Brain microvascular endothelial cell (primary cell): ENCODE data around the gene TRPV5.
A peak's percentile ranks its signal among the peaks of the same experiment; 100 is the strongest.

ENCODE experiments used
- DNase-seq: peaks from one replicate; pipeline ENCODE4 v3.0.0-alpha.2; 2020
- H3K27ac ChIP-seq: fragments of 250-450 bp; sonication (Bioruptor Pico); 2 replicates; pipeline ENCODE4 v1.5.1; 2020; ENCODE audit warnings: mild to moderate bottlenecking, moderate library complexity
- H3K27me3 ChIP-seq: fragments of 250-450 bp; sonication (Bioruptor Pico); replicated peaks from 2 replicates; pipeline ENCODE4 v1.5.1; 2020; ENCODE audit warnings: mild to moderate bottlenecking
- H3K36me3 ChIP-seq: fragments of 250-450 bp; sonication (Bioruptor Pico); replicated peaks from 2 replicates; pipeline ENCODE4 v1.5.1; 2020; ENCODE audit warnings: mild to moderate bottlenecking
- H3K4me3 ChIP-seq: 2 replicates; pipeline ENCODE4 v1.5.1; 2011; ENCODE audit warnings: low read depth, mild to moderate bottlenecking, control low read depth, low read length, moderate library complexity
- CTCF ChIP-seq: IDR thresholded peaks from 2 replicates; pipeline ENCODE4 v1.5.1; 2011; ENCODE audit warnings: low read depth, mild to moderate bottlenecking, moderate library complexity, low read length, control low read depth, inconsistent platforms; ENCODE audit errors: missing control alignments
- in situ Hi-C: cut with HindIII; loops from 2 replicates; pipeline ENCODE4 v1.10.0; 2017; ENCODE audit warnings: low sequenced_read_pairs, low pct_ligation_motif_present

TRPV5 gene

GRCh38 chr7:142873871-142874270 lies 59.7 kb downstream of the TRPV5 start:
- no peak overlapping the region for H3K27ac ChIP-seq
- no peak for TF ChIP-seq CTCF
- DNase-seq, result no peak
- H3K27me3 ChIP-seq, result no peaks in the 10 kb centered on the region
- H3K36me3 ChIP-seq, result no peaks in the 10 kb centered on the region
- in situ Hi-C loops, result no loop called here
- no peak overlapping the region for H3K4me3 ChIP-seq

- no peaks in the 10 kb centered on the region for H3K36me3 ChIP-seq
- in situ Hi-C loops, result no loop called here
- H3K27me3 ChIP-seq, result no peaks in the 10 kb centered on the region
- no peak overlapping the region for H3K4me3 ChIP-seq
- peak; percentile 63 for TF ChIP-seq CTCF
- DNase-seq, result peak; percentile 7
- H3K27ac ChIP-seq, result no peak overlapping the region
Measured at GRCh38 chr7:142873281-142873784, 60.2 kb downstream of the TRPV5 start.

- no peak overlapping the region for H3K4me3 ChIP-seq
- no peak for DNase-seq
- in situ Hi-C loops, result no loop called here
- H3K27me3 ChIP-seq, result no peaks in the 10 kb centered on the region
- no peak overlapping the region for H3K27ac ChIP-seq
- TF ChIP-seq CTCF, result no peak
- no peaks in the 10 kb centered on the region for H3K36me3 ChIP-seq
Measured at GRCh38 chr7:142872106-142872675, 61.4 kb downstream of the TRPV5 start.

- Histone ChIP-seq H3K4me3 (no peak overlapping the region), H3K36me3 (no peaks in the 10 kb centered on the region), H3K27ac (no peak overlapping the region), H3K27me3 (no peaks in the 10 kb centered on the region)
- no peak for TF ChIP-seq CTCF
- in situ Hi-C loops, result no loop called here
- no peak for DNase-seq
Measured at GRCh38 chr7:142871260-142872105, 62.1 kb downstream of the TRPV5 start.

- DNase-seq, result no peak
- no peak for TF ChIP-seq CTCF
- in situ Hi-C loops, result no loop called here
Measured at GRCh38 chr7:142870566-142871259, 62.8 kb downstream of the TRPV5 start.

More at GRCh38 chr7:142870566-142871259, 62.8 kb downstream of the TRPV5 start:
- Histone ChIP-seq H3K27ac (no peak overlapping the region), H3K27me3 (no peaks in the 10 kb centered on the region), H3K4me3 (no peak overlapping the region), H3K36me3 (no peaks in the 10 kb centered on the region)
